Fibroblast of gingiva (primary cell): ENCODE data around the gene GGA2.
A peak's percentile ranks its signal among the peaks of the same experiment; 100 is the strongest.
"Not testable (repeated sequence)": the region's sequence is repeated elsewhere in the genome, so short reads cannot be mapped to it uniquely, and the experiment has no call there.

ENCODE experiments used
- DNase-seq: peaks from one replicate; pipeline ENCODE4 v3.0.0-alpha.2; 2011; ENCODE audit warnings: low read depth

GGA2 gene

DNA sequence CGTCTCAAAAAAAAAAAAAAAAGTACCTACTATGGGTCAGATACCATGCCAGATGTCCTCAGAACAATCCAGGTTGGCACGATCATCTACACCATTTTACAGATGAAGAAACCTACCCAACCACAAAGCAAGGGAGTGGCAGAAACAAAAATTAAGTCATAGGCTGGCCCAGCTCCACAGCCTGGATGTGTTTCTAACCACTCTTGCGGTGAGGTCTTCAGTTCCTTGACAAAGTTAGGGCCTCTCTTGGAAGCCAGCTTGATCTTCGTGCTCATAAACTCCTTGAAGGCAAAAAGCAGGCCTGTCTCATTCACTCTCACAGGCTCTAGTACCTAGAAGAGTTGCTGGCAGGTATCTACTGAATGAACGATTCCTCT lies 6.2 kb downstream of the GGA2 start:
- peak; percentile 44 for DNase-seq

GRCh38 chr16:23502466-23502865 lies 7.8 kb downstream of the GGA2 start:
- DNase-seq, result no peak

- DNase-seq, result no peak
Measured at GRCh38 chr16:23501291-23501690, 9.0 kb downstream of the GGA2 start.

DNA sequence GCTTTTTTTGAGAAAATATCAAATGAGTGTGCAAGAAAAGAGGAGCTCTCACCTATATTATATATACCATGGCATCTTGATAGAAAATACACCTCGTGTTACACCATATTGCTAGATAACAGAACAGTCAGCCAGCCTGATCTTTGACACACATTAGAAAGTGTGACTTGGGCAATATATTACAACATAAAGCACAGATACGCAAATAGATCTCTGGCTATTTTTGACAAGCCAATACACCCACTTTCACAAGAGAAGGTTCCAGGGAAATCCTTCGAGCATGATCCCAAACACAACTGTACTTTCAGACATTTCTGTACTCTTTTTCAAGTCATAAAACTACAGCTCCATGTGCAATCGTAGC lies 9.4 kb downstream of the GGA2 start:
- no peak for DNase-seq

- DNase-seq, result no peak
Measured at GRCh38 chr16:23500212-23500861, 10.0 kb downstream of the GGA2 start.

DNA sequence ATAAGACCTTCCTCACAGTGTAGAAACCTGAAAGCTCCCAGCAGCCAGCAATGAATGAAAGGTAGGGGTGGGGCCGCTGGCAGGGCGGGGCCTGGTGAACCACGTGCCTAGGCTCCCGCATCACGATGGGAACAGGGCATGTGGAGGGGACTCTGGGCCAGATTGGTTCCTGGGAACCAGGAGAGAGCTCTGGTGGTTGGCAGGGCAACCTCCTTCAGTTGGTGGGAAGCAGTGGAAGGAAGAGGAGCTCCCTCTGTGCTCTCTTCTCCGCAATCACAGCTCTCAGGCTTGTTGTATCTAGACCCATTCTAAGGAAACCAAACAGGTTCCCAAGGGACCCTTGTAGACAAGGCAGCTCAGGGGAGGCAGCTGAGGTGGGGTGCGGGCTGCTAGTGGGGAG lies 10.5 kb downstream of the GGA2 start:
- no peak for DNase-seq

DNA sequence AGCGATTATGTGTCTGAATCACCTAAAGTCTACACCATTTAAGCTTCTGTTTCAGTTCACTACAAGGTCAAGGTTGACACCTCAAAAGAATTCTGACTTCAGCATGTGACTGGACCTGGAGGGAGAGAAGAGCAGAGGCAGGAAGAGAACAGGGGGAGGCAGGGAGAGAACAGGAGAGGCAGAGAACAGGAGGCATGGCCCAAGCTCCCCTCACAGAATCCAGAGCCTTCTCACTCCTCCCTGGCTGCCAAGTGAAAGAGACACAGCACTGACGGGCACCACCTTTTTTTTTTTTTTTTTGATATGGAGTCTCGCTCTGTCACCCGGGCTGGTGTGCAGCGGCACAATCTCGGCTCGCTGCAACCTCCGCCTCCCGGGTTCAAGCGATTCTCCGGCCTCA lies 11.4 kb downstream of the GGA2 start:
- no peak for DNase-seq

GRCh38 chr16:23497543-23497868 lies 12.8 kb downstream of the GGA2 start:
- DNase-seq, result no peak

- DNase-seq, result peak; percentile 54
Measured at GRCh38 chr16:23496821-23497542, 13.3 kb downstream of the GGA2 start.

GRCh38 chr16:23495671-23496070 lies 14.6 kb downstream of the GGA2 start:
- DNase-seq, result no peak

- no peak for DNase-seq
Measured at GRCh38 chr16:23494188-23494587, 16.1 kb downstream of the GGA2 start.

DNA sequence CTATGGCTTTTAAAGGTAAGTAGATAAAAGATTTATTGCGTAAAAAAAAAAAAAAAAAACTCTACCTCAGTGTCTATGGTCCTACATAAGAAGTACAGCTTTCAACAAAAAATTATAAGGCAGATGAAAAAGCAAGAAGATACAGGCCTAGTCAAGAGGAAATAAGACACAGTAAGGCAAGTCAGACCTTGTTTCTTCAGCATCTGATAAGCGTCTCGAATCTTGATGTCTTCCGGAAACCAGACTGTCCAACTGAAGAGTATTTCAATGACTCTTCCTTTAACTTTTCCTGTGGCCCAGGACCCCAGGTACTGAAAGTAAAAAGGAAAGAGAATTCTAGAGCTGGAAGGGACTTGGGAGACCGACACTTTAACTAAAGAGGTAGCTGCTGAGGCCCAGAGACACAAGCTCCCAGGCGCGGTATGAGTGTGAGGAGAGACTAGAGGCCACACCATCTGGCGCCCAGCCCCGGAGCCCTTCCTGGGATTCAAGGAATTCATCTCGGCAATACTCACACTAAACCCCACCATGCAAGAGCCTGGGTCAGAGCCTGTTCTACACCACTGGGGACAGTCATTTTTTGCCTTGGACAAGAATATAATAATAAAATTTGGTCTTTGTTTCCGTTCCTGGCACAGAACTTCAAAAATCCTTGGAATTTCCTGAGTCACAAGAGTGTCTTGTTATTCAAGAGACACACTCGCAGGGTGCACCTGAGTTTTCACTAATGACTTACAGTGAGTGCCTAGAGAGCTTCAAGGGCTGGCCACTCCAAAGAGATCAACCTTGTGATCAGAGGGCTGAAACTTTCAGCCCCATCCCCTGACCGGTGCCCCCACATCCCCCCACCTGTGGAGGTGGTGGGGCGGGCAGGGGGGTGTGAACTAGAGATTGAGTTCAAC lies 18.6 kb downstream of the GGA2 start:
- no peak for DNase-seq

GRCh38 chr16:23486480-23486879 lies 23.8 kb downstream of the GGA2 start:
- no peak for DNase-seq

DNA sequence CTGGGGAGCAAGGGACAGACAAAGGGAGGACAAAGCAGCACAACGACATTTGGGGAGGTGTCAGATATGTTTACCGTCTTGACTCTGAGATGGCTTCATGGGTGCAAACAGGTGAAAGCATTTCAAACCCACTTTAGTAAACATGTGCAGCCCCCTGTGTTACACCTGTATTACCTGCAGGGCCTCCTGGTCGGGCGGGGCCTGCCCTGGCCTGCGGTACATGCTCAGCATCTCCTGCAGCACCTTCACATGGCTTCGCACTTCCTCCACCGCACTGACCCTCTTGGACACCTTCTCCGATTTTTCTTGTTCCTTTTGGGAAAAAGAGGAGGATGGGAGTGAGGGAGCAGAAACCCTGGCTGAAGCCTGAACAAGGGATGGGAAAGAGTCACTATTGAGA lies 24.5 kb downstream of the GGA2 start:
- DNase-seq, result no peak

GRCh38 chr16:23485257-23485614 lies 25.1 kb downstream of the GGA2 start:
- no peak for DNase-seq

GRCh38 chr16:23484510-23485256 lies 25.6 kb downstream of the GGA2 start:
- no peak for DNase-seq

DNA sequence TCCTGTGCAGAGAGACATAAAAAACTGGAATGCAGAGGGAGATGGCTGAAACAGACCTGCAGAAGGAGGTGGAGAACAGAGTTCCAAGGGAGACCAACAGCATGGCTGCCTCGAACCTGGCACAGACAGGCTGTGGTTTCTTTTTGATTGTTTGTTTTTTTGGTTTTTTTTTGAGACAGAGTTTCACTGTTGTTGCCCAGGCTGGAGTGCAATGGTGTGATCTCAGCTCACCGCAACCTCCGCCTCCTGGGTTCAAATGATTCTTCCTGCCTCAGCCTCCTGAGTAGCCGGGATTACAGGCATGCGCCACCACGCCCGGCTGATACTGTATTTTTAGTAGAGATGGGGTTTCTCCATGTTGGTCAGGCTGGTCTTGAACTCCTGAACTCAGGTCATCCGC lies 26.8 kb downstream of the GGA2 start:
- DNase-seq, result not testable (repeated sequence)

DNA sequence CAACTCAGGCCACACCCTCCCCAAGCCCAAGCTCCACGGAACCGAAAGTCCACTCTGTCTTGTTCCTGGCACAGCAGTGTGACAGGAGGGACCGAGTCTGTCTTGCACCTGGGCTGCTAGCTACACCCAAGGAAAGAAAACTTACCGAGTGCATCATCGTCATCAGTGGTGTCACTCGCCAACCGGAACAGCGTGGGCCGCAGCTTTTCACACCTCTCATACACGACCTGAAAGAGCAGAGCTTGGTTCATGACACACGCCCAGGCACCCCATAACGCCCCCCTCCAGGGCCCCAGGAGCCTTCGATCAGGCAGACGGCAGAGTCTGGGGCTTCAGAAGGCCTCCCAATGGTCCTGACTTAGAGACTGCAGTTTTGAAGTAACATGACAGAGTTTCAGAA lies 27.5 kb downstream of the GGA2 start:
- no peak for DNase-seq

DNA sequence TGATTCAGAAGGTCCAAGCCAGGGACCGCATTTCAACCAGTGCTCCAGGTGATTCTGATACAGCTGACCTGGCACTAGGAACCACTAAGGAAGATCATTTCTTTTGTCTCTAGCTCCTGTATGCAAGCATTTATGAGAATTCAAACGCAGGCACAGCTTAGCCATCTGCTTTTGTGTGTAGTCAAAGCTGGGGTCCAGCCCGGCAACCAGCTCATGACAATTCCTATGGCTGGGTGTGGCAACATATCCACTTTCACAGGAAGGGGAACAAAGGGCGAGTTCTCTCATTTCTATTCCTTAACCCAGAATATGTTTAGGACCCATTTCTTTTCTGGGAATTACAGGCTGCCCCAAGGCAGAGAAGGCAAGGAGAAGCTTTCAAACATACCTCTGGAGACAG lies 30.0 kb downstream of the GGA2 start:
- no peak for DNase-seq

DNA sequence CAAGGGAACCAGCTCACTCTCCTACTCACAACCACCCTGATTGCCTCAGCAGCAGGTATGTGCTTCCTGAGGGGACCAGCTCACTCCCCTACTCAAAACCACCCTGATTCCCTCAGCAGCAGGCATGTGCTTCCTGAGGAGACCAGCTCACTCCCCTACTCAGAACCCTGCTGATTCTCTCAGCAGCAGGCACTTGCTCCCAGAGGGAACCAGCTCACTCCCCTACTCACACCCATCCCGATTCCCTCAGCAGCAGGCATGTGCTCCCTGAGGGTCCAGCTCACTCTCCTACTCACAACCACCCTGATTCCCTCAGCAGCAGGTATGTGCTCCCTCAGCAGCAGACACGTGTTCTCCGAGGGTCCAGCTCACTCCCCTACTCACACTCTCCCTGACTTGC lies 31.2 kb downstream of the GGA2 start:
- no peak for DNase-seq

- DNase-seq, result no peak
Measured at GRCh38 chr16:23478566-23478965, 31.7 kb downstream of the GGA2 start.

DNA sequence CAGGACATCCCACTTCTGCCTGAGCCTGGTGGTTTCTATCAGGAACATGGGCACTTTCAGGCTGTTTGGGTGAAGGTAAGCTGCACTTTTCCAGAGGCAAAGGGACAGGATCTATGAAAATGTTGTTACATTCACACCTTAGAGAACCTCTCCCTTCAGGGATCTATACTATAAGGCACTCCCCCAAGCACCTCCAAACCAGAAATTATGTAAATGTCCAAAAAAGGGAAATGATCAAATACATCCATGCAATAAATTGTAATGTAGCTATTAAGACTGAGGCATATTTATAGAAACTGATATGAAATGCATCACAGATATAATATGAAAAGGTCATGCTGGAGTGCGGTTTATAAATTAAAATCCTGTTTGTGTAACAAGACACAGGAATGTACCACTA lies 34.0 kb downstream of the GGA2 start:
- DNase-seq, result no peak

- DNase-seq, result no peak
Measured at GRCh38 chr16:23469814-23470213, 40.5 kb downstream of the GGA2 start.
